Smooth muscle cell (in vitro differentiated cells): ENCODE measurements around the gene GOLGA8T. TPM values are rescaled to one million over a fixed set of nuclear protein-coding genes. Genes with fewer than 3 reads are reported as not detected.
A peak's percentile ranks its signal among the peaks of the same experiment; 100 is the strongest.
"Not testable (repeated sequence)": the region's sequence is repeated elsewhere in the genome, so short reads cannot be mapped to it uniquely, and the experiment has no call there.

Experiments used
- DNase-seq: peaks from one replicate; lab custom pipeline; 2025; ENCODE audit not compliant: unreplicated experiment; lab: John Stamatoyannopoulos, UW
- H2AFZ ChIP-seq: fragments of 200-600 bp; sonication (generic); 2 replicates; pipeline ENCODE4 v1.6.0; 2016; ENCODE audit warnings: antibody characterized with exemption, low read depth, mild to moderate bottlenecking
- H3F3A ChIP-seq: fragments of 200-600 bp; sonication (generic); 2 replicates; pipeline ENCODE4 v1.6.0; 2017; ENCODE audit warnings: antibody characterized with exemption, low read depth
- H3K27ac ChIP-seq: fragments of 200-600 bp; sonication (generic); 2 replicates; pipeline ENCODE4 v1.5.1; 2016; ENCODE audit warnings: low read depth, mild to moderate bottlenecking
- H3K27me3 ChIP-seq: fragments of 200-600 bp; sonication (generic); 2 replicates; pipeline ENCODE4 v1.6.1; 2016; ENCODE audit warnings: low read depth, mild to moderate bottlenecking
- H3K36me3 ChIP-seq: fragments of 200-600 bp; sonication (generic); 2 replicates; pipeline ENCODE4 v1.5.1; 2016; ENCODE audit warnings: low read depth
- H3K4me1 ChIP-seq: fragments of 200-600 bp; sonication (generic); 2 replicates; pipeline ENCODE4 v1.5.1; 2016; ENCODE audit warnings: low read depth
- H3K4me2 ChIP-seq: fragments of 200-600 bp; sonication (generic); 2 replicates; pipeline ENCODE4 v1.6.0; 2016; ENCODE audit warnings: mild to moderate bottlenecking
- H3K4me3 ChIP-seq: fragments of 200-600 bp; sonication (generic); 2 replicates; pipeline ENCODE4 v1.5.1; 2016; ENCODE audit warnings: mild to moderate bottlenecking
- H3K79me2 ChIP-seq: fragments of 200-600 bp; sonication (generic); 2 replicates; pipeline ENCODE4 v1.6.0; 2016; ENCODE audit warnings: low read depth, mild to moderate bottlenecking
- H3K9ac ChIP-seq: fragments of 200-600 bp; sonication (generic); 2 replicates; pipeline ENCODE4 v1.6.0; 2016; ENCODE audit warnings: low read depth
- H3K9me3 ChIP-seq: fragments of 200-600 bp; sonication (generic); replicated peaks from 2 replicates; pipeline ENCODE4 v1.5.1; 2016; ENCODE audit warnings: low read depth
- H4K20me1 ChIP-seq: fragments of 200-600 bp; sonication (generic); 2 replicates; pipeline ENCODE4 v1.6.0; 2016; ENCODE audit warnings: low read depth
- WGBS: methylation state at CpG from one replicate; pipeline ENCODE4 v1.1.7; 2016; ENCODE audit warnings: low lambda C conversion rate; 5-methylcytosine and 5-hydroxymethylcytosine counted together
- polyA plus RNA-seq: library from polyadenylated mRNA; unstranded; fragments of >200 nt; fragmentation: Nextera tagmentation; extraction: Ambion mirVana; gene quantifications from 2 replicates; pipeline ENCODE4 v1.2.1, GENCODE V29; 2016
- small RNA-seq: library from RNA; depleted of rRNA; stranded (forward); fragments of <200 nt; gene quantifications from one replicate; pipeline ENCODE3, GENCODE V24; 2014
- total RNA-seq: library from RNA; depleted of rRNA; stranded (reverse); fragments of >200 nt; gene quantifications from 2 replicates; pipeline ENCODE4 v1.2.3, GENCODE V29; 2014

Gene GOLGA8T
- total and polyA plus RNA-seq, 2 experiments from 2014 or later, result not detected

- not testable (repeated sequence) for H3K27ac ChIP-seq, H3K4me3 ChIP-seq, H3K79me2 ChIP-seq, H3K9ac ChIP-seq, H2AFZ ChIP-seq, DNase-seq, H3K27me3 ChIP-seq, H3F3A ChIP-seq, H3K36me3 ChIP-seq, H4K20me1 ChIP-seq, H3K4me1 ChIP-seq, H3K9me3 ChIP-seq
- 2% methylated on average over 21 of the region's 37 CpGs for WGBS
- H3K4me2 ChIP-seq, result peak overlapping the region; percentile 74
These were observed 56.8 kb downstream of the GOLGA8T start for GRCh38 chr15:30191639-30192038.

- not testable (repeated sequence) for H3K79me2 ChIP-seq
These were observed 57.4 kb downstream of the GOLGA8T start for GRCh38 chr15:30192119-30192745.

DNA sequence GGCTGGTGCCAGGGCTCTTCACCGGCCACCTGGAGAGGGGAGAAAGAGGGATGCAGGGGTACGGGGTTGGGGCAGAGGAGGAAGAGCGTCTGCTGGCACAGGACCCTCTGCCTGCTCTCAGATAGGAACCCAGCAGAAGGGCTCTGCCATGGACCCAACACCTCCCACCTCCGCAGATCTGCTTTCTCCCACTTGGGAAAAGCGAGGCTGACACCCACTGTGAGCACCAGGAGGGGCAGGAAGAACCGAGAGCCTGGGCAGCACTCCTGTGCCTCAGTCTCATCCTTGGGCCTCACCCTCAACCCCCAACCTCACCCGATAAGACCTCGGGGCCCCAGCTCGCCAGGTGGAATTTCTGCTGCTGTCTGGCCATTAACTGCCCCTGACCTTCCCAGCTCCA lies 58.0 kb downstream of the GOLGA8T start:
- not testable (repeated sequence) for H4K20me1 ChIP-seq, H3K4me3 ChIP-seq, H3K27ac ChIP-seq, H3K4me1 ChIP-seq, H3K79me2 ChIP-seq, H3K27me3 ChIP-seq, H3K4me2 ChIP-seq, H3K36me3 ChIP-seq, H2AFZ ChIP-seq, DNase-seq, H3K9me3 ChIP-seq, H3K9ac ChIP-seq, H3F3A ChIP-seq
- 0% methylated on average over 4 of the region's 9 CpGs for WGBS

More at GRCh38 chr15:30192119-30192745, 57.4 kb downstream of the GOLGA8T start:
- not testable (repeated sequence) for H3K4me2 ChIP-seq, H4K20me1 ChIP-seq, H3K4me3 ChIP-seq, H3K9me3 ChIP-seq, H3K9ac ChIP-seq, H3K27ac ChIP-seq, H3K36me3 ChIP-seq, H3K27me3 ChIP-seq, DNase-seq, H3F3A ChIP-seq, H2AFZ ChIP-seq, H3K4me1 ChIP-seq
- 12% methylated on average over 5 of the region's 53 CpGs for WGBS

Small RNAs within 50 kb of the gene (small RNA-seq; reads per million reads assigned to genes)
- gene AC120045.2, result not detected
- gene RF00096, result not detected
- gene RN7SL469P, result not detected
- gene RN7SL673P, result not detected

Other genes with a start within 250 kb of the GOLGA8T start
- gene GOLGA8J, start 52.1 kb upstream of the GOLGA8T start, total RNA-seq, result 0.18 TPM in 1 of 2 replicates, not detected in the other
- not detected in 2 replicates for gene GOLGA8J, start 52.1 kb upstream of the GOLGA8T start, polyA plus RNA-seq